Measurements from ENCODE around the gene PSG11. TPM values are rescaled to one million over a fixed set of nuclear protein-coding genes. Genes with fewer than 3 reads are reported as not detected.

Gene PSG11
- total and polyA plus RNA-seq, 2 of the 8 experiments (the other 6 are each of a cell fraction or from before 2014, with no cell fraction given): not detected

GRCh38 chr19:42965176-42965575 lies 61.1 kb downstream of the PSG11 start:
- H3K4me2 ChIP-seq (ENCODE audit: insufficient read depth in 1 of 2, low read depth in 2 of 2, low read length in 2 of 2): no peak overlapping the region
- no peaks in the 10 kb centered on the region for H3K79me2 ChIP-seq (ENCODE audit: control insufficient read depth in 1 of 2, insufficient read depth in 2 of 2, low read length in 2 of 2)
- H2BK5ac ChIP-seq (ENCODE audit: low read depth, low read length): no peak overlapping the region
- no peak overlapping the region for H2BK20ac ChIP-seq (ENCODE audit: low read length)
- H2BK120ac ChIP-seq (replicated peaks; ENCODE audit: low read depth, low read length): no peak overlapping the region
- ChIA-PET POLR2A (ENCODE audit: partially characterized antibody) (no interaction called here), CTCF (ENCODE audit: partially characterized antibody) (no interaction called here)
- H3K4me1 ChIP-seq (replicated peaks in 1 of 4; ENCODE audit: control insufficient read depth in 3 of 4, insufficient read depth in 4 of 4, low read length in 3 of 4): no peaks in the 10 kb centered on the region
- H3K23ac ChIP-seq (ENCODE audit: insufficient read length): no peak overlapping the region
- H3K56ac ChIP-seq (replicated peaks; ENCODE audit: insufficient read length, low read depth, low read length): no peak overlapping the region
- no peaks in the 10 kb centered on the region for H3K27me3 ChIP-seq (replicated peaks in 1 of 4; ENCODE audit: control insufficient read depth in 3 of 4, extremely low read depth in 1 of 4, insufficient read depth in 3 of 4, low read length in 3 of 4)
- no peak overlapping the region for H3K4ac ChIP-seq (replicated peaks; ENCODE audit: insufficient read length, low read depth, low read length)
- no peak overlapping the region for H4K8ac ChIP-seq (ENCODE audit: extremely low read depth, insufficient read depth, low read length)
- no peak overlapping the region for H2AK5ac ChIP-seq (ENCODE audit: low read depth, low read length)
- WGBS, 2 experiments (ENCODE audit: extremely low coverage in 1 of 2, insufficient coverage in 1 of 2, insufficient read length in 1 of 2, insufficient replicate concordance in 2 of 2, low coverage in 1 of 2, low lambda C conversion rate in 2 of 2, missing lambda C conversion rate in 1 of 2): 76% methylated on average over 2 of the region's 2 CpGs; no CpG with 5 or more reads in 1 of the 2 experiments
- FAIRE-seq (no peak), DNase-seq (ENCODE audit: low read depth in 1 of 2, low spot score in 2 of 2) (no peak)
- H3K36me3 ChIP-seq (ENCODE audit: control insufficient read depth in 2 of 4, insufficient read depth in 4 of 4, low read length in 3 of 4): no peaks in the 10 kb centered on the region
- no peak overlapping the region for H3K4me3 ChIP-seq (ENCODE audit: extremely low read depth in 1 of 4, insufficient read depth in 2 of 4, low read depth in 3 of 4, low read length in 4 of 4)
- no peak overlapping the region for H2BK15ac ChIP-seq (ENCODE audit: low read length)
- no peak overlapping the region for H4K5ac ChIP-seq (ENCODE audit: insufficient read length, low read depth, low read length)
- peaks cover 19 to 54% of the 10 kb centered on the region in 2 experiments for H3K9me3 ChIP-seq (ENCODE audit: insufficient read depth in 2 of 2, low read depth in 1 of 2, low read length in 1 of 2)
- no peak overlapping the region for H2BK12ac ChIP-seq (ENCODE audit: low read depth, low read length)
- H4K91ac ChIP-seq (replicated peaks; ENCODE audit: insufficient read length, low read length): no peak overlapping the region
- no peak overlapping the region for H3K18ac ChIP-seq (ENCODE audit: extremely low read depth, low read length)
- no peaks in the 10 kb centered on the region for H3K79me1 ChIP-seq (ENCODE audit: low read depth, low read length)
- no peaks in the 10 kb centered on the region for H3K23me2 ChIP-seq (ENCODE audit: low read depth, low read length)
- H3K9ac ChIP-seq (replicated peaks in 1 of 4; ENCODE audit: extremely low read depth in 1 of 4, low read depth in 3 of 4, low read length in 3 of 4): no peak overlapping the region
- H4K20me1 ChIP-seq (replicated peaks in 1 of 2; ENCODE audit: control insufficient read depth in 1 of 2, insufficient read depth in 2 of 2, low read length in 2 of 2): no peaks in the 10 kb centered on the region
- no peak overlapping the region for H2AFZ ChIP-seq (ENCODE audit: low read length)
- H3K14ac ChIP-seq (ENCODE audit: insufficient read length): no peak overlapping the region
- no peak overlapping the region for H3K27ac ChIP-seq (ENCODE audit: low read depth, low read length)
- TF ChIP-seq EZH2 (IDR thresholded peaks at IDR 0.05; ENCODE audit: low read depth, low read length, severe bottlenecking) (no peak), RAD21 (IDR thresholded peaks at IDR 0.05 in 1 of 2, conservative IDR thresholded peaks at IDR 0.05 in 1 of 2; ENCODE audit: low read depth in 2 of 2, low read length in 2 of 2) (no peak), TAF7 (optimal IDR thresholded peaks at IDR 0.05; ENCODE audit: borderline replicate concordance, low read depth, low read length) (no peak), SP2 (IDR thresholded peaks at IDR 0.05; ENCODE audit: low read length) (no peak), MAX (IDR thresholded peaks at IDR 0.05) (no peak)
